GM23248 (cell line): ENCODE data around the gene RIMS1.

Experiments
- EZH2 ChIP-seq: fragments of 200-600 bp; sonication (generic); IDR thresholded peaks from 2 replicates; pipeline ENCODE4 v1.6.1; 2018; ENCODE audit warnings: antibody characterized with exemption, mild to moderate bottlenecking; ENCODE audit not compliant: insufficient read depth, poor library complexity, severe bottlenecking
- EZH2phosphoT487 ChIP-seq: fragments of 200-600 bp; sonication (generic); IDR thresholded peaks from 2 replicates; pipeline ENCODE4 v1.6.1; 2018; ENCODE audit warnings: antibody characterized with exemption, moderate library complexity, mild to moderate bottlenecking, low read depth; ENCODE audit not compliant: insufficient read depth

- TF ChIP-seq EZH2 = no peak
- no peak for TF ChIP-seq EZH2phosphoT487
Observed at GRCh38 chr6:72328775-72329174, 442.4 kb downstream of the RIMS1 start.
